ENCODE measurements around the gene NUP155. TPM values are rescaled to one million over a fixed set of nuclear protein-coding genes. Genes with fewer than 3 reads are reported as not detected.

NUP155 gene
- total and polyA plus RNA-seq, 2 of the 4 experiments (the other 2 are of a cell fraction): 7.5 to 43.9 TPM

DNA sequence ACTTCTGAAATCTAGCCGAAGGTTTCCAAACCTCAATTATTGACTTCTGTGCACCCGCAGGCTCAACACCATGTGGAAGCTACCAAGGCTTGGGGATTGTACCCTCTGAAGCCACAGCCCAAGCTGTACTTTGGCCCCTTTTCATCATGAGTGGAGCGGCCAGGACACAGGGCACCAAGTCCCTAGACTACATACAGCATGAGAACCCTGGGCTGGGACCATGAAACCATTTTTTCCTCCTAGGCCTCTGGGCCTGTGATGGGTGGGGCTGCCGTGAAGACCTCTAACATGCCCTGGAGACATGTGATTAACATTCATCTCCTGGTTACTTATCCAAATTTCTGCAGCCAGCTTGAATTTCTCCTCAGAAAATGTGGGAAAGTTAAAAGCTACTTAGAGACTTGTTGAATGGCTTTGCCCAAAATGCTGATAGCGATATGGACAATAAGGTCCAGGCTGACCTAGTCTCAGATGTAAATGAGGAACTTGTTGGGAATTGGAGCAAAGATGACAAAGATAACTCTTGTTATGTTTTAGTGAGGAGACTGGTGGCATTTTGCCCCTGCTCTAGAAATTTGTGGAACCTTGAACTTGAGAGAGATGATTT, 87.6 kb downstream of the NUP155 start:
- Histone ChIP-seq H3K27ac (ENCODE audit: insufficient read depth, low read length) (no peak overlapping the region), H4K8ac (ENCODE audit: low read depth in 2 of 2, low read length in 2 of 2) (no peak overlapping the region), H4K5ac (ENCODE audit: low read depth, low read length) (no peak overlapping the region), H3K4me3 (ENCODE audit: insufficient read depth, low read depth, low read length) (no peak overlapping the region), H3K36me3 (ENCODE audit: control insufficient read depth, insufficient read depth, low read length) (no peaks in the 10 kb centered on the region), H2AK9ac (replicated peaks; ENCODE audit: low read depth, low read length, poor library complexity) (no peak overlapping the region), H3K4ac (ENCODE audit: low read depth, low read length) (no peak overlapping the region), H4K20me1 (ENCODE audit: insufficient read depth, low read length) (no peaks in the 10 kb centered on the region), H2BK15ac (ENCODE audit: low read depth, low read length) (no peak overlapping the region), H3K23ac (ENCODE audit: low read depth, low read length) (no peak overlapping the region), H3K27me3 (ENCODE audit: control insufficient read depth, insufficient read depth, low read length) (no peaks in the 10 kb centered on the region), H2BK20ac (ENCODE audit: low read depth, low read length) (no peak overlapping the region), H3K56ac (ENCODE audit: extremely low read depth, insufficient read depth, low read length) (no peak overlapping the region), H3K14ac (replicated peaks; ENCODE audit: low read depth, low read length) (no peak overlapping the region), H2AK5ac (ENCODE audit: low read depth, low read length) (no peak overlapping the region), H4K91ac (ENCODE audit: insufficient read depth, low read depth, low read length) (no peak overlapping the region), H2BK5ac (ENCODE audit: low read depth, low read length, poor library complexity, severe bottlenecking) (no peak overlapping the region), H3K4me1 (ENCODE audit: control insufficient read depth, insufficient read depth, low read length) (no peaks in the 10 kb centered on the region), H3K79me1 (ENCODE audit: low read depth in 1 of 2, low read length in 2 of 2) (no peaks in the 10 kb centered on the region), H3K4me2 (ENCODE audit: low read depth, low read length) (no peak overlapping the region), H3K9me3 (ENCODE audit: control insufficient read depth, insufficient read depth, low read length) (peaks cover 13% of the 10 kb centered on the region), H3K9me1 (ENCODE audit: insufficient read depth, low read length) (no peaks in the 10 kb centered on the region), H3K9ac (ENCODE audit: low read depth, low read length) (no peak overlapping the region), H2AFZ (replicated peaks; ENCODE audit: low read length, poor library complexity) (no peak overlapping the region), H2BK120ac (ENCODE audit: low read depth, low read length) (no peak overlapping the region), H3K18ac (ENCODE audit: low read depth, low read length) (no peak overlapping the region)
- POLR2A ChIA-PET (ENCODE audit: unreplicated experiment): no interaction called here
- intact Hi-C loops (cut with micrococcal nuclease) (no loop called here), in situ Hi-C loops (cut with MboI; ENCODE audit: low sequenced_read_pairs) (no loop called here), dilution Hi-C loops (cut with HindIII; ENCODE audit: low sequenced_read_pairs, unreplicated experiment) (no loop called here)
- CTCF ChIA-PET: no interaction called here
- no TSS peak for BruUV-seq (replicated peaks)
- 100% methylated on average over 3 of the region's 5 CpGs; no CpG with 5 or more reads in 1 of the 2 experiments for WGBS, 2 experiments (ENCODE audit: extremely low coverage in 2 of 2, insufficient read length in 1 of 2)
- TF ChIP-seq FOS (IDR thresholded peaks at IDR 0.05; ENCODE audit: low read depth, low read length) (no peak), ELK1 (IDR thresholded peaks at IDR 0.05; ENCODE audit: borderline replicate concordance, low read depth, low read length) (no peak), NFE2L2 (IDR thresholded peaks at IDR 0.05; ENCODE audit: low read depth, low read length) (no peak), USF2 (IDR thresholded peaks at IDR 0.05; ENCODE audit: low read depth, low read length) (no peak), MXI1 (IDR thresholded peaks at IDR 0.05; ENCODE audit: borderline replicate concordance, low read depth, low read length) (no peak), BHLHE40 (IDR thresholded peaks at IDR 0.05; ENCODE audit: low read depth, low read length) (no peak), SMC3 (IDR thresholded peaks at IDR 0.05; ENCODE audit: low read depth, low read length) (no peak), MAZ (IDR thresholded peaks at IDR 0.05; ENCODE audit: borderline replicate concordance, low read depth, low read length) (no peak), CHD1 (IDR thresholded peaks at IDR 0.05; ENCODE audit: low read depth, low read length) (no peak), CEBPB (IDR thresholded peaks at IDR 0.05; ENCODE audit: low read depth, low read length) (no peak)
- TF ChIP-seq, protein P1, sequence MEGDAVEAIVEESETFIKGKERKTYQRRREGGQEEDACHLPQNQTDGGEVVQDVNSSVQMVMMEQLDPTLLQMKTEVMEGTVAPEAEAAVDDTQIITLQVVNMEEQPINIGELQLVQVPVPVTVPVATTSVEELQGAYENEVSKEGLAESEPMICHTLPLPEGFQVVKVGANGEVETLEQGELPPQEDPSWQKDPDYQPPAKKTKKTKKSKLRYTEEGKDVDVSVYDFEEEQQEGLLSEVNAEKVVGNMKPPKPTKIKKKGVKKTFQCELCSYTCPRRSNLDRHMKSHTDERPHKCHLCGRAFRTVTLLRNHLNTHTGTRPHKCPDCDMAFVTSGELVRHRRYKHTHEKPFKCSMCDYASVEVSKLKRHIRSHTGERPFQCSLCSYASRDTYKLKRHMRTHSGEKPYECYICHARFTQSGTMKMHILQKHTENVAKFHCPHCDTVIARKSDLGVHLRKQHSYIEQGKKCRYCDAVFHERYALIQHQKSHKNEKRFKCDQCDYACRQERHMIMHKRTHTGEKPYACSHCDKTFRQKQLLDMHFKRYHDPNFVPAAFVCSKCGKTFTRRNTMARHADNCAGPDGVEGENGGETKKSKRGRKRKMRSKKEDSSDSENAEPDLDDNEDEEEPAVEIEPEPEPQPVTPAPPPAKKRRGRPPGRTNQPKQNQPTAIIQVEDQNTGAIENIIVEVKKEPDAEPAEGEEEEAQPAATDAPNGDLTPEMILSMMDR (conservative IDR thresholded peaks at IDR 0.05; ENCODE audit: low read depth, low read length): no peak
- DNase-seq (no peak), ATAC-seq (ENCODE audit: low read depth) (no peak)

Measured in IMR-90 (cell line).